NK-92 (cell line): ENCODE data around the gene TDRD12.
"Not testable (repeated sequence)": the region's sequence is repeated elsewhere in the genome, so short reads cannot be mapped to it uniquely, and the experiment has no call there.

Experiments used
- DNase-seq: peaks from one replicate; lab custom pipeline; 2025; ENCODE audit not compliant: unreplicated experiment; lab: John Stamatoyannopoulos, UW

TDRD12 gene

GRCh38 chr19:32830231-32831014, 110.9 kb downstream of the TDRD12 start:
- no peak for DNase-seq

- no peak for DNase-seq
These were observed 112.0 kb downstream of the TDRD12 start for GRCh38 chr19:32831611-32832010.

GRCh38 chr19:32832094-32832493, 112.5 kb downstream of the TDRD12 start:
- not testable (repeated sequence) for DNase-seq

- not testable (repeated sequence) for DNase-seq
These were observed 113.3 kb downstream of the TDRD12 start for GRCh38 chr19:32832825-32833224.

GRCh38 chr19:32833388-32833787, 113.8 kb downstream of the TDRD12 start:
- DNase-seq, result not testable (repeated sequence)

- no peak for DNase-seq
These were observed 118.0 kb downstream of the TDRD12 start for GRCh38 chr19:32837531-32837930.

- no peak for DNase-seq
These were observed 122.5 kb downstream of the TDRD12 start for GRCh38 chr19:32842061-32842460.

- DNase-seq, result no peak
These were observed 124.2 kb downstream of the TDRD12 start for GRCh38 chr19:32843716-32844245.

GRCh38 chr19:32848035-32848434, 128.5 kb downstream of the TDRD12 start:
- not testable (repeated sequence) for DNase-seq

GRCh38 chr19:32852216-32852615, 132.6 kb downstream of the TDRD12 start:
- no peak for DNase-seq

- not testable (repeated sequence) for DNase-seq
These were observed 137.3 kb downstream of the TDRD12 start for GRCh38 chr19:32856818-32857217.

- no peak for DNase-seq
These were observed 138.0 kb downstream of the TDRD12 start for GRCh38 chr19:32857584-32857983.

GRCh38 chr19:32858155-32858554, 138.6 kb downstream of the TDRD12 start:
- no peak for DNase-seq

- DNase-seq, result no peak
These were observed 139.0 kb downstream of the TDRD12 start for GRCh38 chr19:32858559-32858958.

GRCh38 chr19:32859591-32859990, 140.0 kb downstream of the TDRD12 start:
- DNase-seq, result no peak

- no peak for DNase-seq
These were observed 142.0 kb downstream of the TDRD12 start for GRCh38 chr19:32861596-32861995.

- DNase-seq, result no peak
These were observed 142.6 kb downstream of the TDRD12 start for GRCh38 chr19:32862173-32862572.

GRCh38 chr19:32862741-32863140, 143.2 kb downstream of the TDRD12 start:
- no peak for DNase-seq

GRCh38 chr19:32863301-32863700, 143.7 kb downstream of the TDRD12 start:
- DNase-seq, result no peak

- no peak for DNase-seq
These were observed 144.3 kb downstream of the TDRD12 start for GRCh38 chr19:32863841-32864240.

- no peak for DNase-seq
These were observed 144.9 kb downstream of the TDRD12 start for GRCh38 chr19:32864318-32865007.

GRCh38 chr19:32865326-32865725, 145.8 kb downstream of the TDRD12 start:
- DNase-seq, result no peak
